Hepatocyte (in vitro differentiated cells): Measurements from ENCODE around the gene FGFR3. TPM values are rescaled to one million over a fixed set of nuclear protein-coding genes. Genes with fewer than 3 reads are reported as not detected.
"Not testable (repeated sequence)": the region's sequence is repeated elsewhere in the genome, so short reads cannot be mapped to it uniquely, and the experiment has no call there.

Experiments used
- DNase-seq: peaks from one replicate; pipeline ENCODE4 v3.0.0-alpha.2; 2016; ENCODE audit warnings: low spot score
- H2AFZ ChIP-seq: fragments of 200-600 bp; sonication (generic); 2 replicates; pipeline ENCODE4 v1.6.0; 2016; ENCODE audit warnings: antibody characterized with exemption, mild to moderate bottlenecking
- H3K27ac ChIP-seq: fragments of 200-600 bp; sonication (generic); 2 replicates; pipeline ENCODE4 v1.5.1; 2016; ENCODE audit warnings: mild to moderate bottlenecking
- H3K27me3 ChIP-seq: fragments of 200-600 bp; sonication (generic); 2 replicates; pipeline ENCODE4 v1.6.1; 2016
- H3K36me3 ChIP-seq: fragments of 200-600 bp; sonication (generic); replicated peaks from 2 replicates; pipeline ENCODE4 v1.5.1; 2016; ENCODE audit warnings: low read depth; ENCODE audit not compliant: insufficient read depth
- H3K4me1 ChIP-seq: fragments of 200-600 bp; sonication (generic); 2 replicates; pipeline ENCODE4 v1.5.1; 2016; ENCODE audit warnings: mild to moderate bottlenecking, moderate library complexity; ENCODE audit not compliant: insufficient read depth
- H3K4me2 ChIP-seq: fragments of 200-600 bp; sonication (generic); 2 replicates; pipeline ENCODE4 v1.6.0; 2016
- H3K4me3 ChIP-seq: fragments of 200-600 bp; sonication (generic); 2 replicates; pipeline ENCODE4 v1.5.1; 2016; ENCODE audit warnings: mild to moderate bottlenecking
- H3K79me2 ChIP-seq: fragments of 200-600 bp; sonication (generic); 2 replicates; pipeline ENCODE4 v1.6.0; 2017; ENCODE audit warnings: mild to moderate bottlenecking
- H3K9me2 ChIP-seq: fragments of 200-600 bp; sonication (generic); replicated peaks from 2 replicates; pipeline ENCODE4 v1.6.0; 2017; ENCODE audit warnings: mild to moderate bottlenecking; ENCODE audit not compliant: insufficient read depth
- H3K9me3 ChIP-seq: fragments of 200-600 bp; sonication (generic); 2 replicates; pipeline ENCODE4 v1.5.1; 2016; ENCODE audit warnings: low read depth, mild to moderate bottlenecking
- H4K20me1 ChIP-seq: fragments of 200-600 bp; sonication (generic); 2 replicates; pipeline ENCODE4 v1.6.0; 2016; ENCODE audit warnings: mild to moderate bottlenecking; ENCODE audit not compliant: insufficient read depth, poor library complexity, severe bottlenecking
- CTCF ChIP-seq: fragments of 200-600 bp; sonication (generic); IDR thresholded peaks from 2 replicates; pipeline ENCODE4 v1.5.1; 2016; ENCODE audit warnings: antibody characterized with exemption, mild to moderate bottlenecking; ENCODE audit not compliant: poor library complexity
- EZH2 ChIP-seq: fragments of 200-600 bp; sonication (generic); IDR thresholded peaks from 2 replicates; pipeline ENCODE4 v1.6.1; 2016; ENCODE audit warnings: antibody characterized with exemption, mild to moderate bottlenecking, borderline replicate concordance
- EZH2phosphoT487 ChIP-seq: fragments of 200-600 bp; sonication (generic); IDR thresholded peaks from one replicate; pipeline ENCODE4 v1.6.1; 2018; ENCODE audit warnings: antibody characterized with exemption, mild to moderate bottlenecking, low read depth, moderate library complexity; ENCODE audit not compliant: unreplicated experiment, severe bottlenecking
- WGBS: methylation state at CpG from one replicate; pipeline ENCODE4 v1.1.6; 2016; ENCODE audit warnings: low lambda C conversion rate; ENCODE audit errors: missing lambda C conversion rate; 5-methylcytosine and 5-hydroxymethylcytosine counted together
- polyA plus RNA-seq: library from polyadenylated mRNA; unstranded; fragments of >200 nt; fragmentation: Nextera tagmentation; extraction: Ambion mirVana; gene quantifications from 2 replicates; pipeline ENCODE4 v1.2.1, GENCODE V29; 2016
- total RNA-seq: library from RNA; depleted of rRNA; stranded (reverse); fragments of >200 nt; gene quantifications from 2 replicates; pipeline ENCODE4 v1.2.3, GENCODE V29; 2014

FGFR3 gene
- total and polyA plus RNA-seq, 2 experiments from 2014 or later: 82.0 to 99.8 TPM

GRCh38 chr4:1834047-1834775, 41.1 kb downstream of the FGFR3 start:
- no peak overlapping the region for H3K4me2 ChIP-seq
- no peaks in the 10 kb centered on the region for H3K27me3 ChIP-seq
- no peak overlapping the region for H2AFZ ChIP-seq
- no peak overlapping the region for H3K27ac ChIP-seq
- no peaks in the 10 kb centered on the region for H3K36me3 ChIP-seq
- 80% methylated on average over 21 of the region's 21 CpGs for WGBS
- H3K4me1 ChIP-seq: no peaks in the 10 kb centered on the region
- TF ChIP-seq EZH2phosphoT487: no peak
- TF ChIP-seq CTCF: no peak
- no peak for TF ChIP-seq EZH2
- no peak for DNase-seq
- H3K9me3 ChIP-seq: no peaks in the 10 kb centered on the region
- H4K20me1 ChIP-seq: no peaks in the 10 kb centered on the region
- no peak overlapping the region for H3K4me3 ChIP-seq
- no peaks in the 10 kb centered on the region for H3K9me2 ChIP-seq
- peaks cover 7% of the 10 kb centered on the region for H3K79me2 ChIP-seq

- DNase-seq, H3K27ac ChIP-seq, H3K36me3 ChIP-seq, H2AFZ ChIP-seq, H3K9me3 ChIP-seq, H3K79me2 ChIP-seq, H3K4me2 ChIP-seq, H3K4me1 ChIP-seq, H4K20me1 ChIP-seq, H3K4me3 ChIP-seq, H3K27me3 ChIP-seq, H3K9me2 ChIP-seq: not testable (repeated sequence)
- WGBS: 86% methylated on average over 8 of the region's 8 CpGs
Observed at GRCh38 chr4:1835836-1836235, 42.7 kb downstream of the FGFR3 start.

- Histone ChIP-seq H3K27me3 (no peaks in the 10 kb centered on the region), H3K79me2 (peaks cover 7% of the 10 kb centered on the region), H3K9me2 (no peaks in the 10 kb centered on the region), H3K4me2 (no peak overlapping the region), H4K20me1 (no peaks in the 10 kb centered on the region), H3K9me3 (no peaks in the 10 kb centered on the region), H3K36me3 (no peaks in the 10 kb centered on the region), H2AFZ (no peak overlapping the region), H3K4me3 (no peak overlapping the region), H3K27ac (no peak overlapping the region), H3K4me1 (no peaks in the 10 kb centered on the region)
- 97% methylated on average over 7 of the region's 7 CpGs for WGBS
- TF ChIP-seq CTCF (no peak), EZH2phosphoT487 (no peak), EZH2 (no peak)
- DNase-seq: no peak
Observed at GRCh38 chr4:1836650-1837049, 43.6 kb downstream of the FGFR3 start.

GRCh38 chr4:1837069-1837468, 44.0 kb downstream of the FGFR3 start:
- no peak overlapping the region for H3K4me2 ChIP-seq
- TF ChIP-seq EZH2: no peak
- no peak for TF ChIP-seq EZH2phosphoT487
- TF ChIP-seq CTCF: no peak
- no peaks in the 10 kb centered on the region for H4K20me1 ChIP-seq
- no peak overlapping the region for H2AFZ ChIP-seq
- H3K79me2 ChIP-seq: peaks cover 7% of the 10 kb centered on the region
- no peaks in the 10 kb centered on the region for H3K4me1 ChIP-seq
- no peaks in the 10 kb centered on the region for H3K9me3 ChIP-seq
- no peaks in the 10 kb centered on the region for H3K36me3 ChIP-seq
- H3K27me3 ChIP-seq: no peaks in the 10 kb centered on the region
- no peak overlapping the region for H3K4me3 ChIP-seq
- H3K27ac ChIP-seq: no peak overlapping the region
- DNase-seq: no peak
- WGBS: over 99% methylated on average over 10 of the region's 10 CpGs
- no peaks in the 10 kb centered on the region for H3K9me2 ChIP-seq
